ENCODE measurements around the gene SPATS2.
A peak's percentile ranks its signal among the peaks of the same experiment; 100 is the strongest.

The SPATS2 gene

DNA sequence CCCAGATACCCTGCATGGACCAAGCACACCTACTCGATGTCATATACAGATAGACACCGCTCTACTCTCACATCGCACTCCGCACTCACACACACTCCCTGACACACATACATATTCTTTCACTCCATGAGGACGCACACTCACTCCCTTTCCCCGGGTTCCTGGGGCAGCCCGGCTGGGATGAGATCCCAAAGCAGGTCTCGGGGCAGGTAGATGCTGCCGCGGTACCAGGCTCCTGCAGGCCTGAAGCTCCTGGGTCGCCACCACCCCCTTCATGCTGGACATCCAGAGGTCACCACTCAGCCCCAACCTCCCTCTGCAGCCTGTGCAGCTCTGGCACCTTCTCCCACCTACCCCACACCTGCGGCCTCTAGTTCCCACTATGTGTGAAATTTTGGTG is 32.6 kb upstream of the SPATS2 start:
- in situ Hi-C loops (cut with MboI; ENCODE audit: low pct_unique_long_range_greater_than_20kb, low sequenced_read_pairs), result loop anchor here (10.0 kb wide), 1 partner anchor 50 kb away; no protein-coding TSS in a partner anchor
- no peak for DNase-seq

DNA sequence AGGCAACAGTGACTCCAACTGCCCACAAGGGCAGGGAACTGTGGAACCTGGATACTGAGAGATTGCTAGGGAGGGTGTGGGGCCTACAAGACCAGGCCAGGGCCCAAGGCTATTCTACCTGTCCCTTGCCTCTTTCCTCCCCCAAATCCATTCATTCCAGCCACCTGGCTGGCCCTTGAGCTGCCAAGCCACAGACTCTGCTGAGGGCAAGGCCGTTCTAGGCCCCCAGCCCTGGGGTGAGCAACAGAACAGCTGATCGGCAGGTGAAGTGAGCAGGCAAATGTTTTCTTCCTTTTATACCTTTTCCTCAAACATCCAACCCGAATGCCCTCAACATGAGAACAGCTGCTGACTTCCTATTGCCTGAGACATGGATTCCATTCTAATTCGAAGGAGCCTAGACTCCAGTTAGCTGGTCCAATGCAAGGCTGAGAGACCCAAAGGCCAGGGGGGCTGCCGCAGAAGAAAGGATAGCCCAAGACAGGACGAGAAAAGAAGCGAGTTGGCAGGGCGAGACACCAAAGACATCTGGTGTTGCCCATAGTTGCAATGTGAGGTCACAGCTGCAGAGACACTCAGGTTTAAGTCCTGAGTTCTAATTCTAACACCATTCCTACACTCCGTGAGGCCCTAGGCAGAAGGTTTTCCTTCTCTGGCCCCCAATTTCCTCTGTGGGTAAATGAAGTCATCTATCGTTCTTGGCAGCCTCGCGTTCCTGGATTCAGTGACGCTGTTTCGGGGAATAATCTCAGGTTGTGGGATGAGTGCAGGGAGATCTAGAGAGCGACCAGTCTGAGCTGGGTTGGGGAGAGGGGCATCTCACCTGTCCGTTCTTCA is 31.9 kb upstream of the SPATS2 start:
- in situ Hi-C loops (cut with MboI; ENCODE audit: low pct_unique_long_range_greater_than_20kb, low sequenced_read_pairs), result loop anchor here (10.0 kb wide), 1 partner anchor 51 kb away; no protein-coding TSS in a partner anchor
- no peak for DNase-seq

DNA sequence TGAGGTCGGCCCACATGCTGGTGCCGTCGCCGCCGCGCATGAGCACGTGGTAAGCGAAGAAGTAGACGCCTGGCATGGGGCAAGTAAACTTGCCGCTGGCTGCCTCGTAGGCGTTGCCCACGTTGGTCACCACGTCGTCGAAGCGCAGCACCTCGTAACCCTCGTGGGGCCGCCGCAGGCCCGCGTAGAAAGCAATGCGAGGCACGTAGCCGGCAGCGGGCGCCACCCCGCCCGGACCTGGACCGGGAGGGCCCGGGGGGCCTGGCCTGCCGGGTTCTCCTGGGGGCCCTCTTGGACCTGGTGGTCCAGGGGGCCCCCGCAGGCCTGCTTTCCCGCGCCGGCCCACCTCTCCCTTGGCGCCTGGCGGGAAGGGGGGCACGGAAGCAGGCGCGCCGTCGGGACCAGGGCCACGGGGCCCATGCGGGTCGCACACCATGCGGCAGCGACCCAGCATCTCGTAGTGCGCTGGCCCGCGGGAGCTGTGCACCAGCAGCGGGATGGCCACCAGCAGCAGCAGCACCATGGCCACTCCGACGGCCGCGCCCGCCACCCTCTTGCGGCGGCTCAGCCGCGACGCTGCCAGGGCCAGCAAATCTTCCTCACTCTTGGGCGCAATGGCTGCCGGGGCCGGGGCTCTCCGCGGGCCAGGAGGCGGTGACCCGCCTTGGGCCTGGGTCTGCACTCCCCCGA is 31.2 kb upstream of the SPATS2 start:
- DNase-seq, result no peak
- in situ Hi-C loops (cut with MboI; ENCODE audit: low pct_unique_long_range_greater_than_20kb, low sequenced_read_pairs), result loop anchor here (10.0 kb wide), 1 partner anchor 51 kb away; no protein-coding TSS in a partner anchor

- DNase-seq, result peak; percentile 94
- in situ Hi-C loops (cut with MboI; ENCODE audit: low pct_unique_long_range_greater_than_20kb, low sequenced_read_pairs), result loop anchor here (10.0 kb wide), 1 partner anchor 52 kb away; no protein-coding TSS in a partner anchor
These were observed 30.3 kb upstream of the SPATS2 start, which contains the start of gene C1QL4 for GRCh38 chr12:49336645-49337584. Gene C1QL4 (minus strand): TSS chr12:49337188. CDS start chr12:49336477, 711 bp downstream.

- DNase-seq, result no peak
- in situ Hi-C loops (cut with MboI; ENCODE audit: low pct_unique_long_range_greater_than_20kb, low sequenced_read_pairs), result loop anchor here (10.0 kb wide), 1 partner anchor 54 kb away; no protein-coding TSS in a partner anchor
These were observed 28.3 kb upstream of the SPATS2 start for GRCh38 chr12:49338830-49339463.

DNA sequence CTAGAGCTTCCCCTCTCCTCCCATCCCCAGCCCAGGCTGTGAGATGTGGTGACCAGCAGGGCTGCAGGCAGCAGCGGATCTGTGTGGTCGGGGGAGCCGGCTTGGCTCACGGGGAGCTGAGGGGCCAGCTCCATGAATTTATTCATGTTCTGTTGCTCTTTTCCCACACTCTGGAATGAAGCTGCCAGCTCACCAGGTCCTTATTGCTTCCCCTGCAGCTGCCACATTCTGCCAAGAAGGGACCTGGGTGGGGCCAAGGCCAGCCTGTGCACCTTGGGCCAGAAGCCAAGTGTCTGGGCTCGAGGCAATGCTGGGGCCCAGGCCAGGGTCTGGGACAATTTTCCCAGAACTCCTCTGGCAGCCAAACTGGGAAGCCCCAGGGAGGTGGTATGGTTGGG is 27.8 kb upstream of the SPATS2 start:
- in situ Hi-C loops (cut with MboI; ENCODE audit: low pct_unique_long_range_greater_than_20kb, low sequenced_read_pairs), result loop anchor here (10.0 kb wide), 1 partner anchor 55 kb away; no protein-coding TSS in a partner anchor
- DNase-seq, result no peak

- in situ Hi-C loops (cut with MboI; ENCODE audit: low pct_unique_long_range_greater_than_20kb, low sequenced_read_pairs), result no loop called here
- no peak for DNase-seq
These were observed 27.0 kb upstream of the SPATS2 start for GRCh38 chr12:49340095-49340870.

DNA sequence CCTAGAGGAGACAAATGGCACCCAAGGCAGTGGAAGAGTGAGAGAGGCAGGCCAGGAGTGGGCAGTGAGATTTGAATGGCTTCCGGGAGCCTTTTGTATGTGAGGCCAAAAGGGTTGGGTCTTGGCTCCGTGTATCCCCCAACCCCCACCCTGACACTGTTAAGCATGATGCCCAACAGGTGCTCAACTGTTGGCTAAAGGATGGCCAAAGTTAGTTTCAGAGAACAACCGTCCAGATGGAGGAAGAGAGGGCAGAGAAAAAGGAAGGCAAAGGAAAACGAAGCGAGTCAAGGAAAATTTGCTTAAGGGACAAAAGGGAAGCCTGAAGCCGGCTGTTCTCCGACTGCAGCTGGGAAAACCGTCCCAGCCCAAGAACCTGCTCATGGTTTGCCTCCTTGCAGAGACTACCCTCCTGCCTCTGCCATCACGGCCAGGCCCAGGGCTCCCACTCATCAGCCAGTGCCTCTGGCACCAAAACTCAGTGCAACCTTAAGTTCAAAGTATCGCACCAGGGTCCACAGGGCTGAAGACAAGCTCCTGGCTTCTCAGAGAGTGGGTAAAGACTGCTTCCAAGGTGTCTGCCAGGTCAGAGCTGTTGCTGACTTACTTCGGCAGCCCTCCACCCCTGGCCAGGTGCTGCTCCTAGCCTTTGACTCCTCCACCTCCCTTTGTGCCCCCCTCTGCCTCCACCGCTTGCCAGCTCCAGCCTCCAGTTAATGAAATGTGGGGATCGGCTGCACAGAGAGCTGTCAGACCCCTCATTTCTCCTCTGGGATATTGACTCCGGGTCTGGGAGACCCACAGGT is 26.1 kb upstream of the SPATS2 start:
- no peak for DNase-seq
- in situ Hi-C loops (cut with MboI; ENCODE audit: low pct_unique_long_range_greater_than_20kb, low sequenced_read_pairs), result no loop called here

GRCh38 chr12:49341777-49342065 is 25.5 kb upstream of the SPATS2 start:
- DNase-seq, result no peak
- in situ Hi-C loops (cut with MboI; ENCODE audit: low pct_unique_long_range_greater_than_20kb, low sequenced_read_pairs), result no loop called here

DNA sequence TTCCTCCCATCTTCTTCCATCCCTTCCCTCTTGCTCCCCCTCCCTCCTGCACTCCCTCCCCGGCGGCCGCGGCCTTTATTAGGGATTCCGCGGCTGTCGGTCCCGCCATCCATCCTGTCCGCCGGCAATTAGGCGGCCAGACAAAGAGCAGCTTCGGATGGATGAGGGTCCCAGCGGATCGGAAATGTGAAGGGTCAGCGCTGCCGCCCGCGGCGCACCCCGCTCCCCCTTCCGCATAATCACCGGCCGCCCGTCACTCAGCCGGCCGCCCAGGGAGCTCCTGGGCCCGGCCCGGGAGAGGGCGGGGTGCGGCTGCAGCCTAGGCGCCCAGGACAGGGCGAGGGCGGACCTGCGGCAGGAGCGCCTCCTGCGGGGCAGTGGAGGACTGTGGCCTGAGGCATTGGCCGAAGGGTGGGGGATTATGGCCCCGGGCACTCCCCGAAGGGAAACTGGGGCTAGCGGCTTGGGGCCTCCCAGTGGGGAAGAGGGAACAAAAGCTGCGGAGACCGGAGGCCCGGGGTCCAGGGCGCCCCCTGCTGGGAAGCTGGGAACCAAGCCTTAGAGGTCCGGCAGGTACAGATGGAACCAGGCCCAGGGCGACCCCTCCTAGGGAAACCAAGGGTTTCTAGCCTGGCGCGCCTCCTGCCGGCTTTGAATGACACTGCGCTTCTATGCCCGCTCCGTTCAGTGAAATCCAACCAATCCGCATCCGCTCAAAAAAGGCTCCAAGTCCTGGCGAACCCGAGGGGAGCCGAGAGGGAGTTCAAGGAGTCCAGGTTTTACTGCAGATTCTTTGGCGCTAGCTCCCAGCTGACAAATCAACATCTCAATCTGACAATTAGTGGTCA is 25.0 kb upstream of the SPATS2 start:
- in situ Hi-C loops (cut with MboI; ENCODE audit: low pct_unique_long_range_greater_than_20kb, low sequenced_read_pairs), result no loop called here
- DNase-seq, result peak; percentile 98

GRCh38 chr12:49342914-49343731 is 24.1 kb upstream of the SPATS2 start:
- in situ Hi-C loops (cut with MboI; ENCODE audit: low pct_unique_long_range_greater_than_20kb, low sequenced_read_pairs), result no loop called here

GRCh38 chr12:49344486-49345050 is 22.7 kb upstream of the SPATS2 start:
- in situ Hi-C loops (cut with MboI; ENCODE audit: low pct_unique_long_range_greater_than_20kb, low sequenced_read_pairs), result no loop called here
- no peak for DNase-seq

More at GRCh38 chr12:49342914-49343731, 24.1 kb upstream of the SPATS2 start:
- DNase-seq, result no peak

GRCh38 chr12:49345051-49345824 is 22.0 kb upstream of the SPATS2 start:
- DNase-seq, result no peak

GRCh38 chr12:49345825-49346658 is 21.2 kb upstream of the SPATS2 start:
- DNase-seq, result no peak
- in situ Hi-C loops (cut with MboI; ENCODE audit: low pct_unique_long_range_greater_than_20kb, low sequenced_read_pairs), result no loop called here

More at GRCh38 chr12:49345051-49345824, 22.0 kb upstream of the SPATS2 start:
- in situ Hi-C loops (cut with MboI; ENCODE audit: low pct_unique_long_range_greater_than_20kb, low sequenced_read_pairs), result no loop called here
